M059J (cell line): ENCODE measurements around the gene DNAH10. TPM values are rescaled to one million over a fixed set of nuclear protein-coding genes. Genes with fewer than 3 reads are reported as not detected.

Source experiments
- DNase-seq: peaks from one replicate; pipeline ENCODE4 v3.0.0-alpha.2; 2012; ENCODE audit warnings: low read depth
- total RNA-seq: library from RNA; depleted of rRNA; stranded (reverse); fragments of >200 nt; shearing (Covaris generic); gene quantifications from 2 replicates; pipeline ENCODE4 v1.2.3, GENCODE V29; 2014

Gene DNAH10
- total RNA-seq, 1 experiment from 2014 or later: not detected

DNA sequence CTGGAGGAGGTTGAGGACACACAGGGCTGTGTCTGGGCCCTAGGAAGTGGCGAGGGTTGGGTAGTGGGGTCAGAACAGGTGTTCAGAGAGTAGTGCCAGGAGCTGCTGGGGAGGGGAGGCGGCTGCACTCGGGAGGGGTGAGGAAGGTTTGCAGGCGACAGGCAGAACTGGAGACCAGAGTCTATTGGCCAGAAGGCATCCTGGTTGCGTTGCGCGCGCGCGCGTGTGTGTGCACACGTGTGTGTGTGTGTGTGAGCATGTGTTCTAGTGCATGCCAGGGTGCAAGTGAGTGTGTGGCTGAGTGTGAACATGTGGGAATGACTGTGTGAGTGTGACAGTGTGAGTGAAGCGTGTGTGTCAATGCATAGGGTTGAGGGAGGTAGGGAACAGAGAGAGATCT lies 124.2 kb downstream of the DNAH10 start:
- no peak for DNase-seq

DNA sequence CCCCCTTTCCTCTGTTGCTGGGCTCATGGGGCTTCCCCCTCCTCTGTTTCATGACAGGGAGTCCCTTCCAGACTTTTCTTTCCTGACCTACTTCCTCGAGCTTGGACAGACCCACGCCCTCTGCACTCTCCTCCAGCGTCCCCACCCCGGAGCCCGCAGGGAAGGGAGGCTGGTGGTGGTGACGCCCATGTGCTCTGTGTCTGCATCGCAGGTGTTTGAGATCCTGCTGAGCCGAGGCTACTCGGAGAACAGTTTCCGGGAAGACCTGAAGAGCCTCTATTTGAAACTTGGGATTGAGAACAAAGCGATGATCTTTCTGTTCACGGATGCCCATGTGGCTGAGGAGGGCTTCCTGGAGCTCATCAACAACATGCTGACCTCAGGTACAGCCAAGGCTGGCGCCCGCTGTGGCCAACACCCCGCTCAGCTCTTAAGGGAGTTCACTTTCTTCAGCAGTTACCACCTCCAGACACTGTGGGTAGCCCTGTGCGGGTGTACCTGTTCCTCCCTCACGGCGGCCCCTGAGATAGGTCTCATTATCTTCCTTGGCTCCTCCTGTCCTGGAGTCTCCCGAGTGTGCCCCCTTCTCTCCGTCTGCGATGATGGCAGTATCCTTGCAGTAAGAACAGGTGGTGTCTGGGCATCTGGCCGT lies 125.0 kb downstream of the DNAH10 start:
- no peak for DNase-seq

DNA sequence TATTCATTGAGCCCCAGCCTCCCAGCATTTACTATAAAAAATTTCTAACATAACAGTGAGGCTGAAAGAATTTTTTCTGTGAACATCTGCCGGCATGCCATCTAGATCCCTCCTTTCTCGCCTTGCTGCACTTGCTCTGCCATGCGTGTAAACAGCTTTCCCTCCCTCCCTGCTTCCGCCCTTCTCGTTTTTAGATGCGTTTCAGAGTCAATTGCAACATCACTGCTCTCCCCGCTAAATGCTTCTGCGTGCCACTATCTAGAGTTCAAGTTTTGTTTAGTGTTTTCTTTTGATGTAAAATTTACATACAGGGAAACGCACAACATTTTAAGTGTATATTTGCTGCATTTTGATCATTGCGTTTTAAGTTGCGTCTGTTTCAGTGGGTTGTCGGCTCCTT lies 126.9 kb downstream of the DNAH10 start:
- DNase-seq: no peak

DNA sequence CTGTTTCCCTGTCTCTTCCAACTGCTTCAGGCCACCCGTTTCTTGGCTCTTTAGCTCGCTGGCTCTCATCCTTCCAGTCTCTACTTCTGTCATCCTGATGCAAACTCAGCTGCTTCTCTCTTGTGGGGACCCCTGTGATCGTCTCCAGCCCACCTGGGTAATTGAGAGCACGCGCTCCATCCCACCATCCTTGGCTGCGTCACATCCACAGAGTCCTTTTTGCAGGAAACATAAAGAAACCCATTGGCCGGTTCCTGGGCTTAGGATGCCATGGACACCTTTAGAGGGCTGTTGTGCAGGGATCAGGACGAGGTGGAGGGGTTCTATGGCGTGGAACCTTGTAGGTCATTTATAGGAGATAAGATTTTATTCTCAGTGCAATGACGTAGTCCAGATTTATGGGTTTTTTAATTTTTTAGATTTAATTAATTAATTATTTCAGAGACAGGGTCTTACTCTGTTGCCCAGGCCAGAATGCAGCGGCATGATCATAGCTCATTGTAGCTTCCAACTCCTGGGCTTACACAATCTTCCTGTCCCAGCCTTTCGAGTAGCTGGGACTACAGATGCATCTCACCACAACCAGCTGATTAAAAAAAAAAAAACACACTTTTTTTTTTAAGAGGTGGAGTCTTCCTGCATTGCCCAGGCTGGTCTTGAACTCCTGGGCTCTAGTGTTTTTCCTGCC lies 127.9 kb downstream of the DNAH10 start:
- no peak for DNase-seq

DNA sequence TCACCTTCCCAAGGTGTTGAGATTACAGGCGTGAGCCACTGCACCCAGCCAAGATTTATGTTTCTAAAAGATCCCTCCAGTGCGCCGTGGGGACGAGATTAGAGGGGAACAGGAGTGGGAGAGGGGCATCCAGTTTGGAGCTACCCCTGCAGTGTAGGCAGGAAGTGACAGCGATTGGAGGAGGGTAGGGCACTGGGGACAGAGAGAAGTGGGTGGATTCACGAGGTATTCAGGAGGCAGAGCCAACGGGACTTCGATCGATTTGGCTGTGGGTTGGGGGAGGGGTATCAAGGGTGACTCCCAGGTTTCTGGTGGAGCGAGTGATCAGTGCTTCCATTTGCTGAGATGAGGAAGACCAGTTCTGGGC lies 128.4 kb downstream of the DNAH10 start:
- no peak for DNase-seq

DNA sequence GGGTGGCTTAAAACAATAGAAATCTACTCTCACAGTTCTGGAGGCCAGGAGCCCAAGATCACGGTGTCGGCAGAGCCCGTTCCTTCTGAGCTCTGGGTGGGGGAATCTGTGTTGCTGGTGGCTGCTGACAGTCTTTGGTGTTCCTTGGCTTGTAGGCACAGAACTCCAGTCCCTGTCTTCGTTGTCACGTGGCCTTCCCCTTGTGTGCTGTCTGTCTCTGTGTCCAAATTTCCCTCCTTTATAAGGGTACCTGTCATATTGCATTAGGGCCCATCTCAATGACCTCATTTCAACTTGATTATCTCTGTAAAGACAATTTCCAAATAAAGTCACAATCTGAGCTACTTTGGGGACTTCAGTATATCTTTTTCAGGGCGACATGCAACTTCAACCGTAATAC lies 128.9 kb downstream of the DNAH10 start:
- no peak for DNase-seq

DNA sequence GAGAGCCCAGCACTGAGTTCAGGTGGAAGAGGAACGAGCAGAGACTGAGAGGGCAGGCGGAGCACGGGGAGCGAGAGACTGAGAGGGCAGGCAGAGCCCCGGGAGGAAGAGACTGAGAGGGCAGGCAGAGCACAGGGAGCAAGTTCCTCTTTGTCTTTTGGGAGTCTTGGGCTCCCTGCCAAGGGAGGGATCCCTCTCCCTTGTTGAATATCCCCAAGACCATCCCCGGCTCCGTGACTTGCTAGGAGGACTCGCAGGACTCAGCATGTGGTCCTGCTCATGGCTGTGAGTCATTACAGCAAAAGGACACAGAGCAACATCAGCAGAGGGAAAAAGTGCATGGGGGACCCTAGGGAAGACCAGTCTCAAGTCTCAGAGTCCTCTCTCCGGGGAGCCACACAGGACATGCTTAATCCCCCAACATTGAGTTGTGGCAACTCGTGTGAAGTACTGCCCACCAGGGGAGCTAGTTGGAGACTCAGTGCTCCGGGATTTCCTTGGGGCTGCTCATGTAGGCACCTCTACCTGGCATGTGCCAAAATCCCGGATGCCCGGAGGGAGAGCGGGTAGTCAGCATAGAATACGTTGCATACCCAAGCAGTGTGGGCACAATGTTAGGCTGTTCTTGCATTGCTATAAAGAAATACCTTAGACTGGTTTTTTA lies 129.5 kb downstream of the DNAH10 start:
- DNase-seq: no peak

DNA sequence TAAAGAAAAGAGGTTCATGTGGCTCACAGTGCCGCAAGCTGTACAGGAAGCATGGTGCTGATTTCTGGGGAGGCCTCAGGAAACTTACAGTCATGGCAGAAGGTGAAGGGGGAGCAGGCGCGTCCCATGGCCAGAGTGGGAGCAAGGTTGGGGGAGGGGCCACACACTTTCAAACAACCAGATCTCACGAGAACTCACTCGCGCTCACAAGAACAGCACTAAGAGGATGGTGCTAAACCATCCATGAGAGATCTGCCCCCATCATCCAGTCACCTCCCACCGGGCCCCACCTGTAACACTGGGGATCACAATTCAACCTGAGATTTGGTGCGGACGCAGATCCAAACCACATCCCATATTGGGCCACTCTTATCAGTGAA lies 130.1 kb downstream of the DNAH10 start:
- no peak for DNase-seq

DNA sequence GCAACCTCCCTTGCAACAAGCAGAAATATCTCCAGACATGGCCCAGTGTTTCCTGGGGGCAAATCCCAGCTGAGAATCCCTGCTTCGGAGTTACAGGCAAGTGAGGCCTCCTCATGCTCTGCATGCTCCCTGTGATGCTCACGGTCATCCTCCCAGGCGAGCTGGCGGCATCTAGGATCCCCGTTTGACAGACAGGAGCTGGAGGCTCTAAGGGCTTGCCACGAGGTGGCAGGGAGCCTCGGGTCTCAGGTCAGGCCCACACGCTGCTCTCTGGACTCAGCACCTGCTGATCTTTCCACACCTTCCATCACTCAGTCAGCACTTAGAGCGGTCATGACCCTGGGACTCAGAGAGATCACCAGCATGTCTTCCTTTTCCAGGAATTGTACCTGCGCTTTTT lies 130.8 kb downstream of the DNAH10 start:
- DNase-seq: no peak

DNA sequence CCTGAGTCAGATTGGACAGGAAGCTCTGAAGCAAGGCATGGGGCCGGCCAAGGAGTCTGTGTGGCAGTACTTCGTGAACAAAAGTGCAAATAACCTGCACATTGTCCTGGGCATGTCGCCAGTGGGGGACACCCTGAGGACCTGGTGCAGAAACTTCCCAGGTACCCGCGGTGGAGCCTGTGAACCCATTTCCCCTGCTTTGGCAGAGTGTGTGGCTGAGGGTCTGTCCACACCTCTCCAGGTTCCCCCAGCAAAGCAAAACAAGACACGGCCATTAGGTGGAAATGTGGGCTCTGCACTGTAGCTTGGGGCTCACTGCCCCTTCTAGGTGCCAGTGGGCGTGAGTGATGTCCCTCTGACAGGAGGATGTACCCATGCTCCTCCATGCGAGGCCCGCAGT lies 131.2 kb downstream of the DNAH10 start:
- DNase-seq: no peak

DNA sequence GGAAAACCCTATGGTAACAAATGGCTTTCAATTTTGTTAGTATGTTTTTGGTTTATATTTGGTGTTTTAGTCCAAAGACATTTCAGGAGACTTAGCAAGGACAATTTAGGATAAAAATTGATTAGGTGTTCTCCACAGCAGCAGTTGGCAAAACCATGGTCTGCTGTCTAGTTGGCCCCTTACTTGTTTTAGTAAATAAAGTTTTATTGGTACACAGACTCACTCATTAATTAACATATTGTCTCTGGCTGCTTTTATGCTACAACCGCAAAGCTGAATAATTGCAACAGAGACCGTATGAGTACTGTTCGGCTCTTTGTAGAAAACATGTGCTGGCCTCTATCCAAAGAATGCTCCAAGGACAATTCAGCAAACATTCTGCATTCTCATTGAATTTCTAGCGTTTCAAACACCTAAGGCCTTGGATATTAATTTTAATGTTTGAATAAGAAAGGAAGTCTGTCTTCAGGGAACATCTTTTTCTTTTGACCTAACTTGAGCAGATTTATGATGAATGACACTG lies 132.8 kb downstream of the DNAH10 start:
- no peak for DNase-seq

DNA sequence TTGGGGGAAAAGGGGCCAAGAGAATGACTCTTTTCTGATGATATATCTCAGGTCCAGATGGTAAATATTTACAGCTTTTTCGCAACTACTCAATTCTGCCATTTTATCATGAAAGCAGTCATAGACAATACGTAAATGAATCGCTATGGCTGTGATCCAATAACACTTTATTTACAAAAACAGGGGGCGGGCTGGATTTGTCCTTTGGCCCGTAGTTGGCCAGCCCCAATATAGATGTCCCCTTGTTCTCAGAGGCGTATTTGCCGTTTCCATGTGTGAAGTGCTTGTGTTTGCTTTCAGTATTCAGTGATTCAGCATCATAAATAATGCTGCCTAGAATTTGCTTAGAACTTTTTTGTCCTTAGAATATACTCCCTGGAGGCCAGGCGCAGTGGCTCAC lies 133.3 kb downstream of the DNAH10 start:
- no peak for DNase-seq

DNA sequence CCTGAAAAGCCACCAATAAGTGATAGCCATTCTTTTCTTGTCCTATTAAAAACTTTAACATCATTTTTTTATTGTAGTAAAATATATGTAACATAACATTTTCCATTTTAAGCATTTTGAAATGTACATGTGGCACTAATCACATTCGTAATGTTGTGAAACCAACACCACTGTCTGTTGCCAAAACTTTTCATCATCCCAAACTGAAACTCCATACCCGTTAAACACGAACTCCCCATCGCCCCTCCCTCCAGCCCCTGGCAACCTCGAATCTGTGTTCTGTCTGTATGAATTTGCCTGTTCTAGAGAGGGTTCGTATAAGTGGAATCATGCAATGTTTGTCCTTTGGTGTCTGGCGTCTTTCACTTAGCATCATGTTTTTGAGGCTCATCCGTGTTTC lies 134.7 kb downstream of the DNAH10 start:
- no peak for DNase-seq

DNA sequence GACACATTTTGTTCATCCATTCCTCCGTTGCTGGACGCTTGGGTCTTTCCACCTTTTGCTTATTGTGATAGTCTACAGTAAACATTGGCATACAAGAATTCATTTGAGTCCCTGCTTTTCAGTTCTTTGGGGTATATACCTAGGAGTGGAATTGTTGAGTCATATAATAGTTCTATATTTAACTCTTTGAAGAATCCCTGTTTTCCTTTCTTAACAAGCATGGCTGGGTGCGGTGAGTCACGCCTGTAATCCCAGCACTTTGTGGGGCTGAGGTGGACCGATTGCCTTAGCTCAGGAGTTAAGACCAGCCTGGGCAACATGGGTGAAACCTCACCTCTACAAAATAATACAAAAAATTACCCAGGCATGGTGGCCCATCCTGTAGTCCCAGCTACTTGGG lies 135.1 kb downstream of the DNAH10 start:
- DNase-seq: peak; percentile 90

DNA sequence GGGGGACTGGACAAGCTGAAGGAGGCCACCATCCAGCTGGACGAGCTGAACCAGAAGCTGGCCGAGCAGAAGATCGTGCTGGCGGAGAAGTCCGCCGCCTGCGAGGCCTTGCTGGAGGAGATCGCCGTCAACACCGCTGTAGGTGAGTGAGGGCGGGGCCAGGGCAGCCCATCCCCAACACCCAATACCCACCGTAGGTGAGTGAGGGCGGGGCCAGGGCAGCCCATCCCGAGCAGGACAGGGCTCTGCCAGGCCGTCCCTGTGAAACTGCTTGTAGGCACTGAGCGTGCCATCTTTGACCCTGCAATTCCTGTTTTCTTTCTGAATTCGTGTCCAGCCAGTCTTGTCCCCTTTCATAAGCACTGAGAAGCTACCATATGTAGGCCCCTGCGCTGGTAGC lies 136.6 kb downstream of the DNAH10 start:
- no peak for DNase-seq

DNA sequence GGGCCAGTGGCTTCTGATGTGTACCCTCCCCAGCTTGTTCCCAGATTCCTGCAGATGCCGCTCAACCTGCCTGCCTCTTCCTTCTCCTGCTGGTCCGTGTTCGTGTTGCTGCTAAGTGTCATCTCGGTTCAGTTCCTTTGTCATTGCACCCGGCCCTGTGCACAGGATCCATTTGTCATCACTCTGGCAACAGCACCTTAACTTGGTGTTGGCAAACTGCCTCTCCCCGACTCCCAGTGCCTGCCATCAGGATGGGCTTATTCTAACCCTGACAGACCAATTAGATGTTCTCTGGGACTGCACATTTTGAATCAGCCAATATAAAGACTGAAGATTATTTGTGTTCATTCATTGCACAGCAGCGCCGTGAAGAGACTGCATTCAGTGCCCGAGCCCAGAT lies 137.3 kb downstream of the DNAH10 start:
- DNase-seq: no peak

DNA sequence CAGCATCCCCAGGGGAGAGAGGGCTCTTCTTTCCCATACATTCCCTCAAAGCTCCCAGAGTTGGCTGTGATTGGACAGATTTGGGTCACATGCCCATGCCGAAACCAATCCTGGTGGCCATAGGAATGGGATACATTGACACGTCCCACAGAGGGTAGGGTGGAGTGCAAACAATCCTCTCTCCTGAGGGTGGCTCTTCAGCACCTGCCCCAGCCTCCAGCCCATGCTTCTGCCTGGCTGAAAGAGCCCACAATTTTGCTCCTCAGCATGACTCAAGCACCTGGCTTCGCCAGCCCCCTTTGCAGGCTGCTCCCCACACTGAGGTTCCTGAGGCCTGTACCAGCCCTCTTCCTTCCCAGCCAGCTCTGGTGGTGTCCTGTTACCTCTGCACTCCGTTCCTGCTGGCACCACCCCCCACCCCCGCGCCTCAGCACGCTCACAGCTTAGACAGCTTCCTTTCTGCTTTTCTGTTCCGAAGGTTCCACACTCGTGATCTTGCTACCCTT lies 138.8 kb downstream of the DNAH10 start:
- no peak for DNase-seq

DNA sequence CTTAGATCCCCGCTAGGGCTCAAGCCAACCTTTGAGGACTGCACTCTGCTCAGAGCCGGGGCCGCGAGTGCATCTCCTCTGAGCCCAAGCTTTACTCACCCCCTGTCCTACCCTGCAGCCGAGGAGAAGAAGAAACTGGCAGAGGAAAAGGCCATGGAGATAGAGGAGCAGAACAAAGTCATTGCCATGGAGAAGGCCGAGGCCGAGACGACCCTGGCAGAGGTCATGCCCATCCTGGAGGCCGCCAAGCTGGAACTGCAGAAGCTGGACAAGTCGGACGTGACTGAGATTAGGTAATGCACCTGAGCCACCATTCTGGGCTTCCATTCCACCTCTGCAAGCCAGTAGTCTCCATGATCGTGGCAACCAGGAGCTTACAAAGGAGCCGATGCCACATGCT lies 140.7 kb downstream of the DNAH10 start:
- DNase-seq: no peak

DNA sequence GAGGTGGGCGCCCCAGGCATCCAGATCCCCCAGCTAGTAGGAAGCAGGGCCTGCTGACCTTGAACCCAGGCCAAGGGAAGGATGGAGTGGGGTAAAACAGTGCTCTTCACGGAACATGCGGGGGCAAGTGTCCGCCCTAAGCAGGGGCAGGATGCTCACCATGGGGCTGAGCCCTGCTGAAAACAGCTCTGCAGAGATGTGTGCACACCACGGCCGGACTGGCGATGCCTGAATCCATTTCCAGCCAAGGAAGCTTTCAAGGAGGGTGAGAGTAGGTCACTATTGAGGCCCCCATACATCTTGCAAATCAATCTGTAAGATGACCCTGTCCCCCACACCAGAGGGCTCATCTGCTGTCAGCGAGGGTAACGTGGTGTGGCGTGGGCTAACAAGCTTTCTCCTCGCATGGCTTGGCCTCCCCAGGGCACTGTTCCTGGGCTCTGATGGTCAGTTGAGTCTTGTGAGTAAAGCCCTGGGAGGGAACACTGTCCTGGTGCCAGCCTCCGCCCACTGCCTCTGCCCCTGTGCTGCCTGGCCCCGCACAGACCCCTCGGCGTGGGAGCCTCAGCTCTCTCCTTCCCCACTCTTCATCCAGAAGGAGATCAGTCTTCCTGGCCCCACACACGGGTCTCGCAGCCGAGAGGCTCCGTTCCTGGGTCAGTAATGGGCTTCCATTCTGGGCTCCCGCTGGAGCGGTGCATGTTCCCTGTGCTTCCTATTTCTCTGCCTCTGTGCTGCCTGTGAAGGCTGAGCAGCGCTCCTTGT lies 141.4 kb downstream of the DNAH10 start:
- DNase-seq: no peak

DNA sequence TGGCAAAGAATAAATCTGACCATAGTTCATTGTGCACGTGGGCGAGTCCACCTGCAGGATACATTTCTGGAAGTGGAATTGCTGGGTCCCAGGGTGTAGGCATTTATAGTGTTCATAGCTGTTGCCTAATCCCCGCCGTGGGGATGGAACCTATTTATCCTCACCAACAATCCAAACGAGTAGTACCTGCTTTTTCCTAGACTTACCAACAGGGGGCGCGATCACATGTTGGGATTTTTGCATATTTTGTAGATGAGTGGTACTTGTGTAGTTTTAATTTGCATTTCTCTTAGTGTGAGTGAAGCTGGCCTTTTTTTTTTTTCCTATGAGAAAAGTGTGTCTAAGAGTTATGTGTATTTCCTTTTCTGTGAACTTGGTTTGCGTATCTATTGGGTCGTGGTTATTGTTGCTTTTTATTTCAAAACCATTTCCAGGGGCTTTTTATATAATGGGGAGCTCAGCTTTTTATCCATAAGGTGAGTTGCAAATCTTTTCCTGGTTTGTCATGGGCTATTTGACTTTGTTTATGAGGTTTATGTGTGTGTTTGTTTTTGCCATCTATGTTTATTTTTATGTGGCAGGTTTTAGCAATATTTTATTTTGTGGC lies 143.3 kb downstream of the DNAH10 start:
- peak; percentile 77 for DNase-seq

DNA sequence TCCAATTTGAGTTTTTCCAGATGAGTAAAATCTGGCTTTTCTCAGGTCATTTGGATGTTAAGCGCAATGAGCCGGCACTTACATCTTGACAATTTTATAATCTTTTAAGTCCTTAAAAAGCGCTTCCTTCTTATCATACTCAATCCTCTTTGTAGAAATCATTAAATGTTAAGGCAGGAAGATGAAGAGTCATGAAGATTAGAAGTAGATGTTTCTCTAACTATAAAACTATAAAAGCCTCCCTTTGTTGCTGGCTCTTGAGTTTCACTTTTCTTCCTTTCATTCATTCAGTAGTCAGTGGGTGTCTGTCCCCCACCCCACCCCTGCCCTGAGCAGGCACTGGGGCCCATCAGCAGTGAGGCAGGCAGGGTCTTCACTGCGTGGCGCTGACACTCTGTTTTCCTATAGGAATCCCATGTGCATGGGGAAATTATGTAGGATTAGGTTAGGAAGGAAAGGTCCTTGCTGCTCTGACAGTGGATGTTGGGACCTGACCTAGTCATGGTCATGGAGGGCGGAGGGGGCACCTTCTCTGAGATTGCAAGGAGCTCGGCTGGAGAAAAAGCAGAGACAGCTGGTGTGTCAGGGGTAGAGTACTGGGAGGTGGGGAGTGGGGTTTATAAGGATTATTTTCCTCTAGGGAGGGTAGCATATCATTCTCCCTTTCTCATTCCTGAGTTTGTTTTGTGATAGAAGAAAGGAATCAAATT lies 144.8 kb downstream of the DNAH10 start:
- DNase-seq: no peak
